Kidney epithelial cell (primary cell): Measurements from ENCODE around the gene EIF2S2. TPM values are rescaled to one million over a fixed set of nuclear protein-coding genes. Genes with fewer than 3 reads are reported as not detected.

Experiments
- DNase-seq: peaks from one replicate; pipeline ENCODE4 v3.0.0-alpha.2; 2010; ENCODE audit warnings: low read depth
- H3K27me3 ChIP-seq: 2 replicates; pipeline ENCODE4 v1.6.0; 2011; ENCODE audit warnings: low read length; ENCODE audit not compliant: control insufficient read depth, insufficient read depth
- H3K36me3 ChIP-seq: 2 replicates; pipeline ENCODE4 v1.5.1; 2011; ENCODE audit warnings: low read length; ENCODE audit not compliant: control insufficient read depth, insufficient read depth
- H3K4me3 ChIP-seq: 2 replicates; pipeline ENCODE4 v1.5.1; 2011; ENCODE audit warnings: low read depth, mild to moderate bottlenecking, control low read depth, low read length
- CTCF ChIP-seq: IDR thresholded peaks from 2 replicates; pipeline ENCODE4 v1.5.1; 2011; ENCODE audit warnings: mild to moderate bottlenecking, moderate library complexity, low read length, control low read depth, inconsistent platforms; ENCODE audit not compliant: insufficient read depth, poor library complexity, severe bottlenecking
- total RNA-seq: library from RNA; depleted of rRNA; stranded (reverse); fragments of >200 nt; gene quantifications from 2 replicates; pipeline ENCODE4 v1.2.3, GENCODE V29; 2015

Gene EIF2S2
- total RNA-seq, 1 donor from 2014 or later, result 132 TPM

GRCh38 chr20:34102342-34102741, 9.7 kb downstream of the EIF2S2 start:
- no peak for TF ChIP-seq CTCF
- no peaks in the 10 kb centered on the region for H3K27me3 ChIP-seq
- no peak for DNase-seq
- H3K4me3 ChIP-seq, result no peak overlapping the region
- no peaks in the 10 kb centered on the region for H3K36me3 ChIP-seq

DNA sequence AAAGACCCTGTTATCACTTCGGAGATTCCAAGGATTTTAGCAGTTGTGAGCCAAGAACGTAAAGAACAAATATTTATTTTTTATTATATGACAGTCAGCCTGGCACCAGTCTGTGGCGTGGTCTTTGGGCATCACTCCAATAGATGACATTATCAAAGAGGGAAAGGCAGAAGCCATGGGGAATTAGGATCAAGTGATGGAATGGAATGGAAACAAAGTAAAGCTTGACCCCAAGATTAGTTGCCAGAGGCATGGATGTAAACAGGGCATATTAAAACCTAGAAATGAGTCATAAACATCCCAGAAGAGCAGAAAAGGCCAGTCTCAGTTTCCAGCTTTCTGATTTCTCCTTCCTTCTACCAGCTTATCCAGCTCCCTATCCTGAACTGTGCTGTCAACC, 11.5 kb downstream of the EIF2S2 start:
- no peak for DNase-seq
- peaks cover 2% of the 10 kb centered on the region for H3K36me3 ChIP-seq
- no peaks in the 10 kb centered on the region for H3K27me3 ChIP-seq
- H3K4me3 ChIP-seq, result no peak overlapping the region
- no peak for TF ChIP-seq CTCF

GRCh38 chr20:34099675-34100074, 12.4 kb downstream of the EIF2S2 start:
- peaks cover 4% of the 10 kb centered on the region for H3K36me3 ChIP-seq
- no peak for DNase-seq
- no peak for TF ChIP-seq CTCF
- H3K4me3 ChIP-seq, result no peak overlapping the region
- H3K27me3 ChIP-seq, result no peaks in the 10 kb centered on the region

- DNase-seq, result no peak
- Histone ChIP-seq H3K27me3 (no peaks in the 10 kb centered on the region), H3K4me3 (no peak overlapping the region), H3K36me3 (peaks cover 4% of the 10 kb centered on the region)
- no peak for TF ChIP-seq CTCF
These were observed 13.5 kb downstream of the EIF2S2 start for GRCh38 chr20:34098570-34098969.

- Histone ChIP-seq H3K36me3 (peaks cover 4% of the 10 kb centered on the region), H3K27me3 (no peaks in the 10 kb centered on the region), H3K4me3 (no peak overlapping the region)
- TF ChIP-seq CTCF, result no peak
- DNase-seq, result no peak
These were observed 15.2 kb downstream of the EIF2S2 start for GRCh38 chr20:34096699-34097444.

DNA sequence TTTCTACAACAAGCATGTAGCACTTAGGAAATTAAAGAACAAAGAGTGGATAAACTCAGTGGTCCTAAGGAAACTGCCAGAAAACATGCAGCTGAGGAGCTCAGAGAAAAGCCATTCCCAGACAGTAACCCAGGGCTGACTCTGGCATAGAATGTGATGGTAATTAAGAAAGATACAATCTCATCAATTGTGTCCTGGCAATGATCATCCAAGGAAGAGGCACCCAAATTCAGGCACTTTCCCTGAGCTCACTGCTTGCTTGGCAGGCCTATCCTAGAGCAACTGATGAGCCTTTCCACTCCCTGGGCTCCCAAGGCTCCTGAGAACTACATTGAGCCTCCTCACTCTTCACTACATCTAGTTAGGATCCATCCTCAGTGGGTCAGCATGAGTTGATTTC, 16.2 kb downstream of the EIF2S2 start:
- Histone ChIP-seq H3K36me3 (peaks cover 4% of the 10 kb centered on the region), H3K4me3 (no peak overlapping the region), H3K27me3 (no peaks in the 10 kb centered on the region)
- DNase-seq, result no peak
- no peak for TF ChIP-seq CTCF
